Neural cell (in vitro differentiated cells): ENCODE measurements around the gene IFT122.
"Not testable (repeated sequence)": the region's sequence is repeated elsewhere in the genome, so short reads cannot be mapped to it uniquely, and the experiment has no call there.

Experiments used
- EP300 ChIP-seq: fragments of 450-650 bp; conservative IDR thresholded peaks from 2 replicates; pipeline ENCODE4 v1.6.1; 2014; ENCODE audit warnings: antibody characterized with exemption, mild to moderate bottlenecking, moderate library complexity; ENCODE audit not compliant: poor library complexity, severe bottlenecking
- TF ChIP-seq, protein P1 (sequence below): fragments of 450-650 bp; IDR thresholded peaks from 2 replicates; pipeline ENCODE4 v1.5.1; 2014; ENCODE audit warnings: antibody characterized with exemption, mild to moderate bottlenecking, moderate library complexity; ENCODE audit not compliant: poor library complexity, severe bottlenecking
- TF ChIP-seq, protein P2 (sequence below): IDR thresholded peaks from 2 replicates; pipeline ENCODE4 v1.6.1; 2012; ENCODE audit warnings: borderline replicate concordance

DNA sequence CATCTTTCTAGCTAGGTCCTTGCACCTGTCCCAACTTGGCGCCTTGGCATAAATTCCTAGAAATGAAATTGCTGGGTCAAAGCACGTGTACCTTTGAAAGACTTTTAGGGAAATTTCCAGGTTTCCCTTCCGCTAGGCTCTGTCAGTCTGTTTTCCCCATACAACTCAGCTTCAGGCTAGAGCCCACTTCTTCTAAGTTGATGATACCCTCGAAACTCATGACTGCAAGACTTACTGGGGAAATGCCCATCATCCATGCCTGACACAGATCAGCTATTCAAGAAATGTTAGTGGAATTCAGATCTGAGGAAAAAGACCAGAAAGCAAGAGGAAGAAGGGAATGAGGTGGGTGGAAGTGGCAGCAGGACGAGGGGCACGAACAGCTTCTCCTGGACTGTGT lies 45.1 kb downstream of the IFT122 start:
- TF ChIP-seq, protein P1, sequence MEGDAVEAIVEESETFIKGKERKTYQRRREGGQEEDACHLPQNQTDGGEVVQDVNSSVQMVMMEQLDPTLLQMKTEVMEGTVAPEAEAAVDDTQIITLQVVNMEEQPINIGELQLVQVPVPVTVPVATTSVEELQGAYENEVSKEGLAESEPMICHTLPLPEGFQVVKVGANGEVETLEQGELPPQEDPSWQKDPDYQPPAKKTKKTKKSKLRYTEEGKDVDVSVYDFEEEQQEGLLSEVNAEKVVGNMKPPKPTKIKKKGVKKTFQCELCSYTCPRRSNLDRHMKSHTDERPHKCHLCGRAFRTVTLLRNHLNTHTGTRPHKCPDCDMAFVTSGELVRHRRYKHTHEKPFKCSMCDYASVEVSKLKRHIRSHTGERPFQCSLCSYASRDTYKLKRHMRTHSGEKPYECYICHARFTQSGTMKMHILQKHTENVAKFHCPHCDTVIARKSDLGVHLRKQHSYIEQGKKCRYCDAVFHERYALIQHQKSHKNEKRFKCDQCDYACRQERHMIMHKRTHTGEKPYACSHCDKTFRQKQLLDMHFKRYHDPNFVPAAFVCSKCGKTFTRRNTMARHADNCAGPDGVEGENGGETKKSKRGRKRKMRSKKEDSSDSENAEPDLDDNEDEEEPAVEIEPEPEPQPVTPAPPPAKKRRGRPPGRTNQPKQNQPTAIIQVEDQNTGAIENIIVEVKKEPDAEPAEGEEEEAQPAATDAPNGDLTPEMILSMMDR: not testable (repeated sequence)
- not testable (repeated sequence) for TF ChIP-seq EP300
- TF ChIP-seq, protein P2, sequence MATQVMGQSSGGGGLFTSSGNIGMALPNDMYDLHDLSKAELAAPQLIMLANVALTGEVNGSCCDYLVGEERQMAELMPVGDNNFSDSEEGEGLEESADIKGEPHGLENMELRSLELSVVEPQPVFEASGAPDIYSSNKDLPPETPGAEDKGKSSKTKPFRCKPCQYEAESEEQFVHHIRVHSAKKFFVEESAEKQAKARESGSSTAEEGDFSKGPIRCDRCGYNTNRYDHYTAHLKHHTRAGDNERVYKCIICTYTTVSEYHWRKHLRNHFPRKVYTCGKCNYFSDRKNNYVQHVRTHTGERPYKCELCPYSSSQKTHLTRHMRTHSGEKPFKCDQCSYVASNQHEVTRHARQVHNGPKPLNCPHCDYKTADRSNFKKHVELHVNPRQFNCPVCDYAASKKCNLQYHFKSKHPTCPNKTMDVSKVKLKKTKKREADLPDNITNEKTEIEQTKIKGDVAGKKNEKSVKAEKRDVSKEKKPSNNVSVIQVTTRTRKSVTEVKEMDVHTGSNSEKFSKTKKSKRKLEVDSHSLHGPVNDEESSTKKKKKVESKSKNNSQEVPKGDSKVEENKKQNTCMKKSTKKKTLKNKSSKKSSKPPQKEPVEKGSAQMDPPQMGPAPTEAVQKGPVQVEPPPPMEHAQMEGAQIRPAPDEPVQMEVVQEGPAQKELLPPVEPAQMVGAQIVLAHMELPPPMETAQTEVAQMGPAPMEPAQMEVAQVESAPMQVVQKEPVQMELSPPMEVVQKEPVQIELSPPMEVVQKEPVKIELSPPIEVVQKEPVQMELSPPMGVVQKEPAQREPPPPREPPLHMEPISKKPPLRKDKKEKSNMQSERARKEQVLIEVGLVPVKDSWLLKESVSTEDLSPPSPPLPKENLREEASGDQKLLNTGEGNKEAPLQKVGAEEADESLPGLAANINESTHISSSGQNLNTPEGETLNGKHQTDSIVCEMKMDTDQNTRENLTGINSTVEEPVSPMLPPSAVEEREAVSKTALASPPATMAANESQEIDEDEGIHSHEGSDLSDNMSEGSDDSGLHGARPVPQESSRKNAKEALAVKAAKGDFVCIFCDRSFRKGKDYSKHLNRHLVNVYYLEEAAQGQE: not testable (repeated sequence)
